ENCODE data around the gene AUP1.
"Not testable (repeated sequence)": the region's sequence is repeated elsewhere in the genome, so short reads cannot be mapped to it uniquely, and the experiment has no call there.

AUP1 gene

DNA sequence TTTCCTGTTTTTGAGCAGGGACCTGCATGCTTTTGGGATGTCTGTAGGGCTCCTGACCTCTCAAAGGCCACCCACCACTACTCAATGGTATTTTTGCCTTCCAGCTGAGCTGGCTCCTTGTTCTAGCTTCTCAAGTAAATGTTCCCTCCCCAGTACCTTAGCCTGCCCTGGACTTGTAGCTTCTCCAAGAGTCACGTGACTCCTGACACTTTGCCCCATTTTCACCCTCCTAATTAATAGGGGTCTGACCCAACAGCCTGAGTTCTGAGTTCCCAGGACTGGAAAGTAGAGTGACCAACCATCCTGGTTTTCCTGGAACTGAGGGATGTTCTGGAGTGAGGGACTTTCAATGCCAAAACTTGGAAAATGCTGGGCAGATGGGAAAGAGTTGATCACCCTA, 34.1 kb downstream of the AUP1 start:
- TF ChIP-seq, protein P1, sequence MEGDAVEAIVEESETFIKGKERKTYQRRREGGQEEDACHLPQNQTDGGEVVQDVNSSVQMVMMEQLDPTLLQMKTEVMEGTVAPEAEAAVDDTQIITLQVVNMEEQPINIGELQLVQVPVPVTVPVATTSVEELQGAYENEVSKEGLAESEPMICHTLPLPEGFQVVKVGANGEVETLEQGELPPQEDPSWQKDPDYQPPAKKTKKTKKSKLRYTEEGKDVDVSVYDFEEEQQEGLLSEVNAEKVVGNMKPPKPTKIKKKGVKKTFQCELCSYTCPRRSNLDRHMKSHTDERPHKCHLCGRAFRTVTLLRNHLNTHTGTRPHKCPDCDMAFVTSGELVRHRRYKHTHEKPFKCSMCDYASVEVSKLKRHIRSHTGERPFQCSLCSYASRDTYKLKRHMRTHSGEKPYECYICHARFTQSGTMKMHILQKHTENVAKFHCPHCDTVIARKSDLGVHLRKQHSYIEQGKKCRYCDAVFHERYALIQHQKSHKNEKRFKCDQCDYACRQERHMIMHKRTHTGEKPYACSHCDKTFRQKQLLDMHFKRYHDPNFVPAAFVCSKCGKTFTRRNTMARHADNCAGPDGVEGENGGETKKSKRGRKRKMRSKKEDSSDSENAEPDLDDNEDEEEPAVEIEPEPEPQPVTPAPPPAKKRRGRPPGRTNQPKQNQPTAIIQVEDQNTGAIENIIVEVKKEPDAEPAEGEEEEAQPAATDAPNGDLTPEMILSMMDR (IDR thresholded peaks at IDR 0.05; ENCODE audit: control insufficient read depth, insufficient read depth, low read depth, low read length, missing control alignments) = no peak

DNA sequence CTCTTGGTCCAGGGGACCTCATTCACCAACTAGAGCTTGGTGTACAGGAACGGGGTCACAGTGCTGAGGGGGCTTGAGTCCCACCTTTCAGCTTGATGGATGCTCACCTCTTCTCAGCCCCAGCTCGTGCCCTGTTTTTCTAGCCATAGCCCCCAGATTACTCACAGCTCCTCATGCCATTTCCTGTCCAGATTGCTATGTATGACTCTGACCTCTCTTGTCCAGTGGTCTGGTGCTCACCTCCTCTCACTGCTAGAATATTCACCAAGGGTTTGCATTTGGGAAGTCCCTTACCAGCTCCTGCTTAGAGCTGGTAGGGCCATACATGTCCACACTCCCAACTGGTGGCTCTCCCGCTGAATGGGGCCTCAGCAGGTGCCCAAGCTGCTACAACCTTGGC, 36.0 kb downstream of the AUP1 start:
- no peak overlapping the region for H3K4me3 ChIP-seq (ENCODE audit: control insufficient read depth, low read depth, low read length)
- no peak for DNase-seq (ENCODE audit: low read depth)
- TF ChIP-seq, protein P1 (IDR thresholded peaks at IDR 0.05; ENCODE audit: control insufficient read depth, insufficient read depth, low read depth, low read length, missing control alignments) = no peak

More for the DNA sequence above, 34.1 kb downstream of the AUP1 start:
- H3K4me3 ChIP-seq (ENCODE audit: control insufficient read depth, low read depth, low read length) = no peak overlapping the region
- no peak for DNase-seq (ENCODE audit: low read depth)

DNA sequence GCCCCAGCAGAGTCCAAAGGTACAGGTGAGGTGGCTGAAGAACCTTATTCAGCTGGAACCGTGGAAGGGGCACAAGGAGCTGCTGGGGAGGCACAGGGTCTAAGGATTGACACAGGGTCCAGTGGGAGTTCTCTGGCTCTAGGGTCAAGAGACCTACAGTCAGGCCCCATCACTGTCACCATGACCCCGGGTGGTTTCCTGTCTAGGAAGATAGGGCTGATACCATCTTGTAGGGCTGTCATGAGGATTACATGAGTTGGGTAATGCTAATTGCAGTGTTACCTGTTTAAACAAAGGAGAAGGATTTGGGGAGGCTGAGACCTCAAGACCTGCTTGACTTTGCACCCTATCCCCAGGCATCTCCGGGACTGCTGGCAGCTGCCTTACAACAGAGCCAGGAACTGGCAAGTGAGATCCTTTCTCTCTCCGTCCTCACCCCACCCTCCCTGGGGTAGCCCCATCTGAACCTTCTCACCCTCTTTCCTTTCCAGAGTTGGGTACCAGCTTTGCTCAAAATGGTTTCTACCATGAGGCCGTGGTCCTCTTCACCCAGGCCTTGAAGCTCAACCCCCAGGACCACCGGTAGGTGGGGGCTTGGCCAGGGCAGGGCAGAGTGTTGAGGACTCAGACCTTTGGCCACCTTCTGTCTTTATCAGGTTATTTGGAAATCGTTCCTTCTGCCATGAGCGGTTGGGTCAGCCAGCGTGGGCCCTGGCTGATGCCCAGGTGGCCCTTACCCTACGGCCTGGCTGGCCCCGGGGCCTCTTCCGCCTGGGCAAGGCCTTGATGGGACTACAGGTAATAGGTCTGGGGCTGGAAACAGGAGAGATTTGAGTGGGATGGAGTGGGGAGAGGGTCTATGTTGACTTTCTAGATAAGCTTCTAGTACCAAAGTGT, 37.6 kb downstream of the AUP1 start:
- TF ChIP-seq, protein P1 (IDR thresholded peaks at IDR 0.05; ENCODE audit: control insufficient read depth, insufficient read depth, low read depth, low read length, missing control alignments) = no peak
- no peak for DNase-seq (ENCODE audit: low read depth)

DNA sequence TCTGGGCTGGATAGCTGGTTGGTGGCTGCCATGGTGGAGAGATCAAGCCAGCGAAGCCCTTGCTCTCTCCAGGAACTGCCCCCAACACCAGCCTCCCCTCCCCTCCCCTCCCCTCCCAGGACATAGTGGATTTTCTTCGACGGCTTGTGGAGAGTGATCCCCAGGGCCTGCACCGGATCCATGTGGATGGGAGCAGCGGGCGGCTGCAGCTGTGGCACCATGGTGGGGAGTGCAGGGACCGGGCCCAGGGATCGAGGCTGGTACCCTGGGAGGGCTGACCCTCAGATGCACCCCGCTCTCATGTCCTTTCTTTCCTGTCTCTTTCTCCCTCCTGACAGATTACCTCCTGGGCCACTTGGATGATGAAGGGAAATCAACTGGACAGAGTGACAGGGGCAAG, 39.6 kb downstream of the AUP1 start:
- TF ChIP-seq, protein P1 (IDR thresholded peaks at IDR 0.05; ENCODE audit: control insufficient read depth, insufficient read depth, low read depth, low read length, missing control alignments) = no peak
- no peak overlapping the region for H3K4me3 ChIP-seq (ENCODE audit: control insufficient read depth, low read depth, low read length)
- DNase-seq (ENCODE audit: low read depth) = no peak

More for the DNA sequence above, 37.6 kb downstream of the AUP1 start:
- H3K4me3 ChIP-seq (ENCODE audit: control insufficient read depth, low read depth, low read length) = no peak overlapping the region

DNA sequence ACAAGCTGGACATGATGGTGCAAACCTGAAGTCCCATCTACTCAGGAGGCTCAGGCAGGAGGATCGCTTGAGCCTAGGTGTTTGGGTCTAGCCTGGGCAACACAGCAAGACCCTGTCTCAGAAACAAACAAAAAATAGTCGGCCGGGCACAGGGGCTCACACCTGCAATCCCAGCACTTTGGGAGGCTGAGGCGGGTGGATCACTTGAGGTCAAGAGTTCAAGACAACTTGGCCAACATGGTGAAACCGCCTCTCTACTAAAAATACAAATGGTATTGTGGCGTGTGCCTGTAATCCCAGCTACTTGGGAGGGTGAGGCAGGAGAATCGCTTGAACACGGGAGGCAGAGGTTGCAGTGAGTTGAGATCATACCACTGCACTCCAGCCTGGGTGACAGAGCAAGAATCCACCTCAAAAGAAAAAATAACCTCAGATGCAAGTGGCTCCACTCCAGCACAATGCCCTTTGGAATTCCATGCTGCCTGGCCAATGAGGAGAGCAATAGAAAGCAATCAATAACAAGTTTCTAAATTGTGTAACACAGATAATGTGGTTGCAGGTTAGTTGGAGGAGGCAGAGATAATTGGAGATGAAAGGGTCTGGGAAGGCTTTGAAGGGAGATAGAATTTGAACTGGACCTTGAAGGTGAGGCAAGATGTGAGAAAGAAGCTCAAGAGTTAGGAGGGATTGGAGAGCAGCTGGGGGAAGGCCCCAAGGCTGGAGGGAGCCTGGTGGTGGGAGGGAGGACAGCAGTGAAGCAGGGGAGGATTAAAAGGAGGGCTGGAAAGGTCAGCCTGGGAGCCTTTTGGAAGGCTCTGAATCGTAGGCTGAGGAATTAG, 40.6 kb downstream of the AUP1 start:
- H3K4me3 ChIP-seq (ENCODE audit: control insufficient read depth, low read depth, low read length) = no peak overlapping the region
- no peak for DNase-seq (ENCODE audit: low read depth)
- TF ChIP-seq, protein P1 (IDR thresholded peaks at IDR 0.05; ENCODE audit: control insufficient read depth, insufficient read depth, low read depth, low read length, missing control alignments) = no peak

DNA sequence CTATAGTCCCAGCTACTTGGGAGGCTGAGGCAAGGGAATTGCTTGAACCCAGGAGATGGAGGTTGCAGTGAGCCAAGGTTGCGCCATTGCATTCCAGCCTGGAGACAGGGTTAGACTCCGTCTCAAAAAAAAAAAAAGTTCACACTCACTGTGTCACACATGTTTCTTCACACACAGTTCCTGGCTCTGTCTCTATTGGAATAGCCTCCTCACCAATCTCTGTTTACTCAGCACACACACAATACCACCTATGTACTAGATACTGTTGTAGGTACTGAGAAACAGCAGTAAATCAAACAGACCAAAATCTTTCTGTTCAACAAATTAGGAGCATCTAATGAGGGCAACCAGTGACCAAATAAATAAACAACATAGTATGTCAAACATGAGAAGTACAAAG, 43.4 kb downstream of the AUP1 start:
- TF ChIP-seq, protein P1 (IDR thresholded peaks at IDR 0.05; ENCODE audit: control insufficient read depth, insufficient read depth, low read depth, low read length, missing control alignments) = no peak
- no peak overlapping the region for H3K4me3 ChIP-seq (ENCODE audit: control insufficient read depth, low read depth, low read length)
- no peak for DNase-seq (ENCODE audit: low read depth)

DNA sequence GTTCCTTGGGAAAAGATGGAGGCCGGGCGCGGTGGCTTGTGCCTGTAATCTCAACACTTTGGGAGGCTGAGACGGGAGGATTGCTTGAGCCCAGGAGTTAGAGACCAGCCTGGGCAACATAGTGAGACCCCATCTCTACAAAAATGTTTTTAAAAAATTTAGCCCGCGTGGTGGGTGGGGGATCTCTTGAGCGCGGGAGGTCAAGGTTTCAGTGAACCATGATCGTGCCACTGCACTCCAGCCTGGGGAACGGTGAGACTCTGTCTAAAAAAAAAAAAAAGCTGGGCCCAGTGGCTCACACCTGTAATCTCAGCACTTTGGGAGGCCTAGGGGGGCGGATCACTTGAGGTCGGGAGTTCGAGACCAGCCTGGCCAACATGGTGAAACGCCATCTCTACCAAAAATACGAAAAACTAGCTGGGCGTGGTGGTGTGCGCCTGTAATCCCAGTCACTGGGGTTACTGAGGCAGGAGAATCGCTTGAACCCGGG, 45.8 kb downstream of the AUP1 start:
- peak overlapping the region; percentile 77 for H3K4me3 ChIP-seq (ENCODE audit: control insufficient read depth, low read depth, low read length)
- DNase-seq (ENCODE audit: low read depth) = not testable (repeated sequence)
